GM12878 (cell line): Measurements from ENCODE around the gene COA5. TPM values are rescaled to one million over a fixed set of nuclear protein-coding genes. Genes with fewer than 3 reads are reported as not detected.
A peak's percentile ranks its signal among the peaks of the same experiment; 100 is the strongest.

Experiments used
- BACH1 ChIP-seq: fragments of 450-650 bp; IDR thresholded peaks from 2 replicates; pipeline ENCODE4 v1.6.1; 2017; ENCODE audit warnings: mild to moderate bottlenecking, borderline replicate concordance
- CHD1 ChIP-seq: IDR thresholded peaks from 2 replicates; pipeline ENCODE4 v1.6.1; 2012; ENCODE audit warnings: low read depth, low read length, improper control_type of control experiment
- EGR1 ChIP-seq, 2 experiments: IDR thresholded peaks; 1 replicate in 1 of 2; 2 replicates in 1 of 2; pipeline ENCODE4 v1.6.1; 2011 to 2012; ENCODE audit warnings: low read depth in 2 of 2, low read length in 2 of 2, borderline replicate concordance in 1 of 2, mild to moderate bottlenecking in 1 of 2, moderate library complexity in 1 of 2
- KLF5 ChIP-seq: fragments of 450-650 bp; IDR thresholded peaks from 2 replicates; pipeline ENCODE4 v1.6.1; 2014; ENCODE audit warnings: mild to moderate bottlenecking; ENCODE audit not compliant: partially characterized antibody
- MYC ChIP-seq: IDR thresholded peaks from 2 replicates; pipeline ENCODE4 v1.6.1; 2011; ENCODE audit warnings: mild to moderate bottlenecking, low read length, moderate library complexity, inconsistent platforms; ENCODE audit not compliant: insufficient read depth, insufficient replicate concordance, insufficient read length, severe bottlenecking
- PAX5 ChIP-seq: IDR thresholded peaks from 2 replicates; pipeline ENCODE4 v1.6.1; 2011; ENCODE audit warnings: low read depth, low read length, borderline replicate concordance
- POLR2AphosphoS5 ChIP-seq: IDR thresholded peaks from 2 replicates; pipeline ENCODE4 v1.6.1; 2011; ENCODE audit warnings: mild to moderate bottlenecking, low read length, inconsistent platforms
- RELA ChIP-seq: fragments of 450-650 bp; IDR thresholded peaks from 2 replicates; pipeline ENCODE4 v1.8.0; 2014; ENCODE audit warnings: borderline replicate concordance; ENCODE audit not compliant: partially characterized antibody
- SMARCA5 ChIP-seq: fragments of 450-650 bp; IDR thresholded peaks from 2 replicates; pipeline ENCODE4 v1.6.1; 2017; ENCODE audit warnings: mild to moderate bottlenecking
- SREBF2 ChIP-seq: IDR thresholded peaks from 2 replicates; pipeline ENCODE4 v1.6.1; 2012; ENCODE audit warnings: mild to moderate bottlenecking, low read length
- ZZZ3 ChIP-seq: IDR thresholded peaks from 2 replicates; pipeline ENCODE4 v1.6.1; 2011; ENCODE audit warnings: low read depth; ENCODE audit not compliant: control insufficient read depth, insufficient read length
- polyA plus RNA-seq, 11 experiments: library from polyadenylated mRNA; depleted of rRNA in 4 of 11; unstranded in 6 of 11; stranded (reverse) in 5 of 11; fragments of >200 nt; fragmentation: Nextera tagmentation in 4 of 11; fragmentation: Illumina TruSeq in 1 of 11; extraction: Ambion mirVana in 4 of 11; extraction: Trizol in 1 of 11; gene quantifications; 1 replicate in 1 of 11; 2 replicates in 10 of 11; pipeline versions ENCODE4 v1.2.1 to v1.2.3, GENCODE V29; 2011 to 2016; ENCODE audit warnings: inconsistent platforms in 2 of 11, missing spikeins in 2 of 11, low read depth in 1 of 11
- total RNA-seq, 4 experiments: library from RNA; depleted of rRNA in 3 of 4; stranded (reverse); fragments of >200 nt in 3 of 4; fragmentation: Illumina TruSeq in 1 of 4; extraction: Trizol in 1 of 4; gene quantifications; 2 replicates each; pipeline versions ENCODE4 v1.2.1 to v1.2.3, GENCODE V29; 2013 to 2021
- TF ChIP-seq, protein P1 (sequence below): IDR thresholded peaks from 2 replicates; pipeline ENCODE4 v1.6.1; 2012; ENCODE audit warnings: improper control_type of control experiment, low read depth, low read length; ENCODE audit not compliant: insufficient replicate concordance
- TF ChIP-seq, protein P2 (sequence below): IDR thresholded peaks from 2 replicates; pipeline ENCODE4 v1.6.1; 2011; ENCODE audit warnings: mild to moderate bottlenecking, low read depth, low read length, moderate library complexity; ENCODE audit not compliant: insufficient replicate concordance
- TF ChIP-seq, protein P3 (sequence below): fragments of 150-350 bp; IDR thresholded peaks from 2 replicates; pipeline ENCODE4 v1.6.1; 2014; ENCODE audit warnings: mild to moderate bottlenecking, low read depth, low read length
- TF ChIP-seq, protein P4 (sequence below): fragments of 450-650 bp; IDR thresholded peaks from 2 replicates; pipeline ENCODE4 v1.6.1; 2018; ENCODE audit warnings: borderline replicate concordance, mild to moderate bottlenecking; ENCODE audit not compliant: partially characterized antibody
- TF ChIP-seq, protein P5 (sequence below): IDR thresholded peaks from 2 replicates; pipeline ENCODE4 v1.6.1; 2012; ENCODE audit warnings: low read length, inconsistent platforms

The COA5 gene
- total and polyA plus RNA-seq, 10 of the 15 experiments (the other 5 are each of a cell fraction or from before 2014, with no cell fraction given), result 20.7 to 63.3 (median 37.9) TPM

DNA sequence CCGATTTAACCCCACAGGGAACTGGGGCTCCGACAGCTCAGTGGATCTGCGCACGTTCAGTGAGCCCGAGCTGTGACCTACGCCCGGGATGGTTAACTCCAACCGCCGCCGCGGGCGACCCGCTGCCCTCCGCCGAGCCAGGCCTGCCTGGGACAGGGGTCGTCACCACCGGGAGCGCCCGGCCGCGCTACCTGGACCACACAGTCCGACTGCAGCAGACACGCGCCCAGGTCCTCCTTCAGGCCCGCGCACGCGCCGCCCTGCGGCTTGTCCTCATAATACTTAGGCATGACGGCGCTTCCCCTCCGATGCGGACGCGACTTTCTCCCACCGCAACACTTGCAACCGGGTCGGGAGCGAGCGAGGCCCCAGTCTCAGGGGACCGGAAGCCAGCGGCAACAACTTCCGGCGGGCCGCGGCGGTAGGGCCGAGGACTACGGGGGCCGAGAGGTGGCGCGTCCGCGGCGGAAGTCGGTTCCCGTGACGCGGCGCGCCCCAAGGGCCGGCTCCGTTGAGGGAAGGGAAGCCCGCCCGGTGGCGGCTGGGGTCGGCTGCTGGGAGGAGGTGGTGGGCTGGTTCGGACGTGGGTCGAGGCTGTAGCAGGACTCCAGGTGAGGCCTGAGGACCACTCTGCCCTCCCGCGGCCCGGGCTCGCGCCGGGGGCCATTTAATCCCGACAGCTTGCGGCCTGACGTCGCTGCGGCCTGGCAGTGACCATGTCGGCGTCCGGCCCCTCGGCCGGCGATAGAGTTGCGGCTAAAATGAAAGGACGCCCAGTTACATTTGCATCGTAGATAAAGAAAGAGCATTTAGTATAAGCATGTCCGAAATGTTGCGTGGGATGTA lies at the start of gene COA5, which contains the start of gene UNC50 (continued):
- TF ChIP-seq, protein P1, sequence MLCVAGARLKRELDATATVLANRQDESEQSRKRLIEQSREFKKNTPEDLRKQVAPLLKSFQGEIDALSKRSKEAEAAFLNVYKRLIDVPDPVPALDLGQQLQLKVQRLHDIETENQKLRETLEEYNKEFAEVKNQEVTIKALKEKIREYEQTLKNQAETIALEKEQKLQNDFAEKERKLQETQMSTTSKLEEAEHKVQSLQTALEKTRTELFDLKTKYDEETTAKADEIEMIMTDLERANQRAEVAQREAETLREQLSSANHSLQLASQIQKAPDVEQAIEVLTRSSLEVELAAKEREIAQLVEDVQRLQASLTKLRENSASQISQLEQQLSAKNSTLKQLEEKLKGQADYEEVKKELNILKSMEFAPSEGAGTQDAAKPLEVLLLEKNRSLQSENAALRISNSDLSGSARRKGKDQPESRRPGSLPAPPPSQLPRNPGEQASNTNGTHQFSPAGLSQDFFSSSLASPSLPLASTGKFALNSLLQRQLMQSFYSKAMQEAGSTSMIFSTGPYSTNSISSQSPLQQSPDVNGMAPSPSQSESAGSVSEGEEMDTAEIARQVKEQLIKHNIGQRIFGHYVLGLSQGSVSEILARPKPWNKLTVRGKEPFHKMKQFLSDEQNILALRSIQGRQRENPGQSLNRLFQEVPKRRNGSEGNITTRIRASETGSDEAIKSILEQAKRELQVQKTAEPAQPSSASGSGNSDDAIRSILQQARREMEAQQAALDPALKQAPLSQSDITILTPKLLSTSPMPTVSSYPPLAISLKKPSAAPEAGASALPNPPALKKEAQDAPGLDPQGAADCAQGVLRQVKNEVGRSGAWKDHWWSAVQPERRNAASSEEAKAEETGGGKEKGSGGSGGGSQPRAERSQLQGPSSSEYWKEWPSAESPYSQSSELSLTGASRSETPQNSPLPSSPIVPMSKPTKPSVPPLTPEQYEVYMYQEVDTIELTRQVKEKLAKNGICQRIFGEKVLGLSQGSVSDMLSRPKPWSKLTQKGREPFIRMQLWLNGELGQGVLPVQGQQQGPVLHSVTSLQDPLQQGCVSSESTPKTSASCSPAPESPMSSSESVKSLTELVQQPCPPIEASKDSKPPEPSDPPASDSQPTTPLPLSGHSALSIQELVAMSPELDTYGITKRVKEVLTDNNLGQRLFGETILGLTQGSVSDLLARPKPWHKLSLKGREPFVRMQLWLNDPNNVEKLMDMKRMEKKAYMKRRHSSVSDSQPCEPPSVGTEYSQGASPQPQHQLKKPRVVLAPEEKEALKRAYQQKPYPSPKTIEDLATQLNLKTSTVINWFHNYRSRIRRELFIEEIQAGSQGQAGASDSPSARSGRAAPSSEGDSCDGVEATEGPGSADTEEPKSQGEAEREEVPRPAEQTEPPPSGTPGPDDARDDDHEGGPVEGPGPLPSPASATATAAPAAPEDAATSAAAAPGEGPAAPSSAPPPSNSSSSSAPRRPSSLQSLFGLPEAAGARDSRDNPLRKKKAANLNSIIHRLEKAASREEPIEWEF, result no peak
- TF ChIP-seq, protein P2, sequence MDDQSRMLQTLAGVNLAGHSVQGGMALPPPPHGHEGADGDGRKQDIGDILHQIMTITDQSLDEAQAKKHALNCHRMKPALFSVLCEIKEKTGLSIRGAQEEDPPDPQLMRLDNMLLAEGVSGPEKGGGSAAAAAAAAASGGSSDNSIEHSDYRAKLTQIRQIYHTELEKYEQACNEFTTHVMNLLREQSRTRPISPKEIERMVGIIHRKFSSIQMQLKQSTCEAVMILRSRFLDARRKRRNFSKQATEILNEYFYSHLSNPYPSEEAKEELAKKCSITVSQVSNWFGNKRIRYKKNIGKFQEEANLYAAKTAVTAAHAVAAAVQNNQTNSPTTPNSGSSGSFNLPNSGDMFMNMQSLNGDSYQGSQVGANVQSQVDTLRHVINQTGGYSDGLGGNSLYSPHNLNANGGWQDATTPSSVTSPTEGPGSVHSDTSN, result no peak
- peak; percentile 94 for TF ChIP-seq POLR2AphosphoS5
- TF ChIP-seq BACH1, result peak; percentile 83
- TF ChIP-seq, protein P3, sequence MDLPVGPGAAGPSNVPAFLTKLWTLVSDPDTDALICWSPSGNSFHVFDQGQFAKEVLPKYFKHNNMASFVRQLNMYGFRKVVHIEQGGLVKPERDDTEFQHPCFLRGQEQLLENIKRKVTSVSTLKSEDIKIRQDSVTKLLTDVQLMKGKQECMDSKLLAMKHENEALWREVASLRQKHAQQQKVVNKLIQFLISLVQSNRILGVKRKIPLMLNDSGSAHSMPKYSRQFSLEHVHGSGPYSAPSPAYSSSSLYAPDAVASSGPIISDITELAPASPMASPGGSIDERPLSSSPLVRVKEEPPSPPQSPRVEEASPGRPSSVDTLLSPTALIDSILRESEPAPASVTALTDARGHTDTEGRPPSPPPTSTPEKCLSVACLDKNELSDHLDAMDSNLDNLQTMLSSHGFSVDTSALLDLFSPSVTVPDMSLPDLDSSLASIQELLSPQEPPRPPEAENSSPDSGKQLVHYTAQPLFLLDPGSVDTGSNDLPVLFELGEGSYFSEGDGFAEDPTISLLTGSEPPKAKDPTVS, result no peak
- TF ChIP-seq PAX5, result 0 out of 2 replicates have a peak, but pooled peaks have one; percentile 65
- peak; percentile 69 for TF ChIP-seq RELA
- TF ChIP-seq, protein P4, sequence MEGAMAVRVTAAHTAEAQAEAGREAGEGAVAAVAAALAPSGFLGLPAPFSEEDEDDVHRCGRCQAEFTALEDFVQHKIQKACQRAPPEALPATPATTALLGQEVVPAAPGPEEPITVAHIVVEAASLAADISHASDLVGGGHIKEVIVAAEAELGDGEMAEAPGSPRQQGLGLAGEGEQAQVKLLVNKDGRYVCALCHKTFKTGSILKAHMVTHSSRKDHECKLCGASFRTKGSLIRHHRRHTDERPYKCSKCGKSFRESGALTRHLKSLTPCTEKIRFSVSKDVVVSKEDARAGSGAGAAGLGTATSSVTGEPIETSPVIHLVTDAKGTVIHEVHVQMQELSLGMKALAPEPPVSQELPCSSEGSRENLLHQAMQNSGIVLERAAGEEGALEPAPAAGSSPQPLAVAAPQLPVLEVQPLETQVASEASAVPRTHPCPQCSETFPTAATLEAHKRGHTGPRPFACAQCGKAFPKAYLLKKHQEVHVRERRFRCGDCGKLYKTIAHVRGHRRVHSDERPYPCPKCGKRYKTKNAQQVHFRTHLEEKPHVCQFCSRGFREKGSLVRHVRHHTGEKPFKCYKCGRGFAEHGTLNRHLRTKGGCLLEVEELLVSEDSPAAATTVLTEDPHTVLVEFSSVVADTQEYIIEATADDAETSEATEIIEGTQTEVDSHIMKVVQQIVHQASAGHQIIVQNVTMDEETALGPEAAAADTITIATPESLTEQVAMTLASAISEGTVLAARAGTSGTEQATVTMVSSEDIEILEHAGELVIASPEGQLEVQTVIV, result peak; percentile 28
- TF ChIP-seq CHD1, result no peak
- TF ChIP-seq, protein P5, sequence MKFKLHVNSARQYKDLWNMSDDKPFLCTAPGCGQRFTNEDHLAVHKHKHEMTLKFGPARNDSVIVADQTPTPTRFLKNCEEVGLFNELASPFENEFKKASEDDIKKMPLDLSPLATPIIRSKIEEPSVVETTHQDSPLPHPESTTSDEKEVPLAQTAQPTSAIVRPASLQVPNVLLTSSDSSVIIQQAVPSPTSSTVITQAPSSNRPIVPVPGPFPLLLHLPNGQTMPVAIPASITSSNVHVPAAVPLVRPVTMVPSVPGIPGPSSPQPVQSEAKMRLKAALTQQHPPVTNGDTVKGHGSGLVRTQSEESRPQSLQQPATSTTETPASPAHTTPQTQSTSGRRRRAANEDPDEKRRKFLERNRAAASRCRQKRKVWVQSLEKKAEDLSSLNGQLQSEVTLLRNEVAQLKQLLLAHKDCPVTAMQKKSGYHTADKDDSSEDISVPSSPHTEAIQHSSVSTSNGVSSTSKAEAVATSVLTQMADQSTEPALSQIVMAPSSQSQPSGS, result no peak
- no peak for TF ChIP-seq ZZZ3
- peak; percentile 45; the same call in 1 of the 2 replicates for TF ChIP-seq SREBF2
- TF ChIP-seq EGR1 (IDR thresholded peaks at IDR 0.05; ENCODE audit: borderline replicate concordance in 1 of 2, low read depth in 2 of 2, low read length in 2 of 2), result peak; percentile 49 to 57; a peak in 2 of 3 replicates
- TF ChIP-seq MYC, result no peak
- TF ChIP-seq KLF5, result peak; percentile 76
- TF ChIP-seq SMARCA5, result peak; percentile 84; the same call in 1 of the 2 replicates
